Naive thymus-derived CD8-positive, alpha-beta T cell (primary cell): ENCODE measurements around the gene CDK1. TPM values are rescaled to one million over a fixed set of nuclear protein-coding genes. Genes with fewer than 3 reads are reported as not detected.
"Not testable (repeated sequence)": the region's sequence is repeated elsewhere in the genome, so short reads cannot be mapped to it uniquely, and the experiment has no call there.

ENCODE experiments used
- ATAC-seq, 2 donors: fragments of 150-1000 bp; cut with Tn5 transposase in 1 of 2; sonication (Bioruptor Pico), chemical (Tn5 transposase) in 1 of 2; 1 replicate in 1 of 2; 2 replicates in 1 of 2; pipeline ENCODE4 v1.10.0; 2021; ENCODE audit warnings: mild to moderate bottlenecking in 2 of 2, moderate library complexity in 2 of 2
- POLR2A ChIA-PET: fragments of 350-600 bp; sonication (Branson Sonifier 250); formaldehyde crosslinking; loops from one replicate; lab custom pipeline; 2021; ENCODE audit warnings: antibody characterized with exemption; lab: Charles Lee
- DNase-seq, 10 donors: peaks; one replicate each; pipeline versions ENCODE4 v3.0.0 to v3.0.0-alpha.2; 2020 to 2022
- H3K27ac Mint-ChIP-seq, 10 donors: one replicate each; pipeline ENCODE4 v1.8.0; 2020 to 2022; ENCODE audit warnings: mild to moderate bottlenecking in 10 of 10, mixed read lengths in 10 of 10, moderate library complexity in 4 of 10, inconsistent platforms in 1 of 10
- H3K27me3 Mint-ChIP-seq, 5 donors: one replicate each; pipeline ENCODE4 v1.8.0; 2021 to 2022; ENCODE audit warnings: mixed read lengths in 5 of 5
- H3K36me3 Mint-ChIP-seq, 3 donors: one replicate each; pipeline ENCODE4 v1.8.0; 2020 to 2022; ENCODE audit warnings: mixed read lengths in 3 of 3, mild to moderate bottlenecking in 2 of 3, inconsistent platforms in 1 of 3
- H3K4me1 Mint-ChIP-seq, 4 donors: one replicate each; pipeline ENCODE4 v1.8.0; 2021 to 2022; ENCODE audit warnings: mixed read lengths in 4 of 4
- H3K4me3 Mint-ChIP-seq, 10 donors: one replicate each; pipeline ENCODE4 v1.8.0; 2020 to 2022; ENCODE audit warnings: mild to moderate bottlenecking in 10 of 10, mixed read lengths in 10 of 10, moderate library complexity in 6 of 10, inconsistent platforms in 1 of 10
- H3K9me3 Mint-ChIP-seq, 9 donors: one replicate each; pipeline ENCODE4 v1.8.0; 2020 to 2022; ENCODE audit warnings: mixed read lengths in 9 of 9, mild to moderate bottlenecking in 3 of 9, inconsistent platforms in 1 of 9, moderate library complexity in 1 of 9
- polyA plus RNA-seq, 3 donors: library from polyadenylated mRNA; unstranded; fragments of 300-500 nt; fragmentation: Illumina TruSeq; gene quantifications; one replicate each; pipeline ENCODE4 v1.2.3, GENCODE V29; 2021
- total RNA-seq, 8 experiments: library from RNA in 2 of 8; stranded (reverse) in 2 of 8; gene quantifications; one replicate each; pipeline ENCODE4 v1.2.3 and lab custom pipeline; 2021 to 2026

Gene CDK1
- total and polyA plus RNA-seq, 5 experiments from 2014 or later, result 0.22 to 0.73 (median 0.44) TPM; not detected in 1

DNA sequence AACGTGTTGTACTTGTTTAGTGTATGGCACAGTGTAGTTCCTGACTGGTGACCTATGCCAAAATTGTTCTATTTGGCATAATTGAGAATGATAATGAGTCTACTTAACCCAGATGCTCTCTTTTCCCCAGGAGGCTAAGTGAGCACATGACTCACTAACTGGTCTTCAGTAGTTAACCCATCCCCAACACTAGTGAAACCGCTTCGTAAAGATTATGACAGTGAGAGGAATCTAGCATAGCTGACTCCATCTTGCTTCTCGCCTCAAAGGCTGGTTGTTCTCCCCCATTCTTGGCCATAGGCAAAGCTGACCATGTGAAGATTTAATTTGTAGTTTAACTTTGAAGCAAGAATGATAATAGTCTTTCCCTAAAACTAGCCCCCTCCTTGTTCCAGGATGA lies 47.2 kb downstream of the CDK1 start:
- H3K4me1 Mint-ChIP-seq, result peaks cover 0 to 1% (median 0%) of the 10 kb centered on the region in 4 donors

DNA sequence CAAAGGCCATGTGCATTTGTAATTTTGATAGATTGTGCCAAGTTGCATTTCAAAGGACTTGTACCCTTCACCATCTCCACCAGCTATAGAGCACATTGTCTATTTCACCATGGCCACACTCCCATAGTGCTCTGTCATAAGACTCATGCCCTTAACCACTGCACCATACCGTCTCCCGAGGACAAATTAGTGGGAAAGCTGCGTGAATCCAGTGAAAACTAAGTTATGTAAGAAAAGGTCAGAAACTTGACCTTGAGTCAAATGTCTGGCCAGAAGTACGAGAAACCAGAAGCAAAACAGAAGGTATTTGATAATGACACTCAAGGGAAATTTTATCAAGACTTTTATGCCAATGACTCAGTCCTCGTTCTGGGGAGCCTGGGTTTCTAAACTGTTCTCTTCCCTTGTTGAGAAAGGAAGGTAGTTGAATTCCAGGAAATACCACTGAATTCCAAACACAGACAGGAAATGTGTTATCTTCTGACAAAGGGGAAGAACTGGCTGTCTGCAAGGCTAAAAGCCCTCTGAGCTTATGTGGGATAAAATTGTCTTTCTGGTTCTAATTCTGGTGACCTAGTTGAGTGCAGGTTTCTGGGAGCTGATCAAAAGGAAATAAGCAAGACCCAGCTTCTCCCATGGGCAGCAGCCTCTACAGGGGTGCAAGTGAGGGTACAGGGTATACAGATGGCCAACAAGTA lies 49.7 kb downstream of the CDK1 start:
- H3K36me3 Mint-ChIP-seq, result no peaks in the 10 kb centered on the region
- no peaks in the 10 kb centered on the region for H3K4me1 Mint-ChIP-seq
- POLR2A ChIA-PET, result no interaction called here
- H3K9me3 Mint-ChIP-seq, result no peaks in the 10 kb centered on the region
- H3K4me3 Mint-ChIP-seq, result no peak overlapping the region
- H3K27ac Mint-ChIP-seq, result no peak overlapping the region
- H3K27me3 Mint-ChIP-seq, result peaks cover 0 to 7% (median 1%) of the 10 kb centered on the region in 5 donors
- ATAC-seq (no peak), DNase-seq (no peak)

More for the DNA sequence above, 47.2 kb downstream of the CDK1 start:
- ATAC-seq (no peak), DNase-seq (no peak)
- POLR2A ChIA-PET, result no interaction called here
- H3K27ac Mint-ChIP-seq, result no peak overlapping the region
- peaks cover 0 to 7% (median 1%) of the 10 kb centered on the region in 5 donors for H3K27me3 Mint-ChIP-seq
- no peaks in the 10 kb centered on the region for H3K36me3 Mint-ChIP-seq
- H3K9me3 Mint-ChIP-seq, result no peaks in the 10 kb centered on the region
- H3K4me3 Mint-ChIP-seq, result no peak overlapping the region

DNA sequence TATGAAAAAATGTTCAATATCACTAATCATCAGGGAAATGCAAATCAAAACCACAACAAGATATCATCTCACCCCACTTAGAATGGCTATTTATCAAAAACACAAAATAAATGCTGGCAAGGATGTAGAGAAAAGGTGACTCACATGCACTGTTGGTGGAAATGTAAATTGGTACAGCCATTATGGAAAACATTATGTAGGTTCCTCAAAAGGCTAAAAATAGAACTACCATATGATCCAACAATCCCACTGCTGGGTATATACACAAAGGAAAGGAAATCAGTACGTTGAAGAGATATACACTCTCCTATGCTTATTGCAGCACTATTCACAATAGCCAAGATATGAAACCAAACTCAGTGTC lies 50.2 kb downstream of the CDK1 start:
- Mint-ChIP-seq H3K4me3 (no peak overlapping the region), H3K9me3 (no peaks in the 10 kb centered on the region), H3K4me1 (no peaks in the 10 kb centered on the region), H3K27ac (no peak overlapping the region), H3K36me3 (no peaks in the 10 kb centered on the region), H3K27me3 (peaks cover 0 to 7% (median 1%) of the 10 kb centered on the region in 5 donors)
- no peak for ATAC-seq
- no peak for DNase-seq
- POLR2A ChIA-PET, result no interaction called here

- H3K27me3 Mint-ChIP-seq, H3K4me3 Mint-ChIP-seq, H3K27ac Mint-ChIP-seq, ATAC-seq, H3K9me3 Mint-ChIP-seq, H3K4me1 Mint-ChIP-seq, DNase-seq, POLR2A ChIA-PET, H3K36me3 Mint-ChIP-seq: not testable (repeated sequence)
Measured at GRCh38 chr10:60832136-60832535, 53.9 kb downstream of the CDK1 start.

- DNase-seq, result no peak
- H3K27me3 Mint-ChIP-seq, result peaks cover 0 to 4% (median 0%) of the 10 kb centered on the region in 5 donors
- no peaks in the 10 kb centered on the region for H3K9me3 Mint-ChIP-seq
- H3K36me3 Mint-ChIP-seq, result no peaks in the 10 kb centered on the region
- no peak for ATAC-seq
- POLR2A ChIA-PET, result no interaction called here
- no peak overlapping the region for H3K27ac Mint-ChIP-seq
- H3K4me3 Mint-ChIP-seq, result no peak overlapping the region
- H3K4me1 Mint-ChIP-seq, result no peaks in the 10 kb centered on the region
Measured at GRCh38 chr10:60834401-60834800, 56.1 kb downstream of the CDK1 start.

DNA sequence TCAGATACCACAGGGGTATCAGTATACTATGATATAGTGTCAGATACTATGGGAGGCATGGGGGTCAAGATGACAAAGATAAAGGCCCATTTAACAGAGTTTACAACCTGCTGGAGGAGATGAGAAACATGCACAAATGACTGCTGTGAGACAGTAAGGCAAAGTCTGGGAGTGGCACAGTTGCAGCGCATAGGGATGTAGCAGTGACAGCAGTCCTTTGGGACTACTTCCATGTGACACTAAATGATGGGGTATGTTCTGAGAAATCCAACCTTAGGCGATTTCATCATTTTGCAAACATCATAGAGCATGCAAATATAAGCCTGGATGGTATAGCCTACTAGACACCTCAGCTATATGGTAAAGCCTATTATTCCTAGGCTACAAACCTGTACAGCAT lies 56.8 kb downstream of the CDK1 start:
- DNase-seq (no peak), ATAC-seq (no peak)
- Mint-ChIP-seq H3K4me3 (no peak overlapping the region), H3K27ac (no peak overlapping the region), H3K9me3 (no peaks in the 10 kb centered on the region), H3K36me3 (no peaks in the 10 kb centered on the region), H3K27me3 (peaks cover 0 to 4% (median 0%) of the 10 kb centered on the region in 5 donors), H3K4me1 (no peaks in the 10 kb centered on the region)
- POLR2A ChIA-PET, result no interaction called here

DNA sequence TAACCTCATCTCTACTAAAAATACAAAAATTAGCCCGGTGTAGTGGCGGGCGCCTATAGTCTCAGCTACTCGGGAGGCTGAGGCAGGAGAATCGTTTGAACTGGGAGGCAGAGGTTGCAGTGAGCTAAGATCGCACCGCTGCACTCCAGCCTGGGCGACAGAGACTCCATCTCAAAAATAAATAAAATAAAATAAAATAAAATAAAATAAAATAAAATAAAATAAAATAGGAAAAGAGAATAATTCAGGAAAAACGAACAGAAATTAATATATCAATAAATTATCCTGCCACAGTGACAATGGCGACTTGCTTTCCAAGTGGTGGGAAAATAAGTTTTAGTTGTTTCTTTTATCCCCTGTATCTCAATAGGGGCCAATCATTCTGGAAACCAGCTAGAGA lies 62.9 kb downstream of the CDK1 start:
- ATAC-seq, H3K27me3 Mint-ChIP-seq, DNase-seq, POLR2A ChIA-PET, H3K4me1 Mint-ChIP-seq, H3K27ac Mint-ChIP-seq, H3K4me3 Mint-ChIP-seq, H3K9me3 Mint-ChIP-seq, H3K36me3 Mint-ChIP-seq: not testable (repeated sequence)

GRCh38 chr10:60842694-60843093 lies 64.4 kb downstream of the CDK1 start:
- Mint-ChIP-seq H3K27me3 (peaks cover 0 to 4% (median 0%) of the 10 kb centered on the region in 5 donors), H3K4me1 (no peaks in the 10 kb centered on the region), H3K36me3 (no peaks in the 10 kb centered on the region), H3K4me3 (no peak overlapping the region), H3K27ac (no peak overlapping the region), H3K9me3 (no peaks in the 10 kb centered on the region)
- POLR2A ChIA-PET, result no interaction called here
- no peak for DNase-seq
- ATAC-seq, result no peak

Other genes starting within 250 kb of the CDK1 start
- gene RHOBTB1, start 165.7 kb downstream of the CDK1 start, total RNA-seq, result under 1 TPM in 1 of 2 experiments, not detected in 1; 0.33 TPM
- gene RHOBTB1, start 165.7 kb downstream of the CDK1 start, polyA plus RNA-seq, result not detected